NOMO-1 (cell line): ENCODE measurements around the gene SOX6.

Experiments
- DNase-seq, 2 experiments: peaks; one replicate each; lab custom pipeline; 2025; ENCODE audit not compliant: unreplicated experiment in 2 of 2; lab: John Stamatoyannopoulos, UW

Gene SOX6

GRCh38 chr11:16365581-16366228, 9.4 kb upstream of the SOX6 start:
- no peak for DNase-seq

DNA sequence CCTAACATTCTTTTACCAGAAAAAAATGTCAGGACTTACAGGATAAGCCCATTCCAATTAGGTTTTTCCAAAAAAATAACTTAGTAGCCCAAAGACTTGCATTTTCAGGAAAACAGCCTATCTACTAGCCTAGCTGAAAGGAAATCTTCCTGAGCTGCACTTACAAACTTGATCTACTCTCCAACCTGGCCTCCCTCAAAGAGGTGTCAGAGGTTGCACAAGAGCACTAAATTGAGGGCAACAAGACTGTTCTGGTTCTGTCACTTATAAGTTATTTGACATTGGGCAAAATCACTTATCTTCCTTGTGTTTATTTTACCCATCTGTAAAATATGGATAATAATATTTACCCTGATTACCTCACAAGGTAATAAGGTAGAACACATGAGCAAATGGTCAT, 7.9 kb upstream of the SOX6 start:
- DNase-seq, result no peak

GRCh38 chr11:16363706-16364105, 7.4 kb upstream of the SOX6 start:
- no peak for DNase-seq

DNA sequence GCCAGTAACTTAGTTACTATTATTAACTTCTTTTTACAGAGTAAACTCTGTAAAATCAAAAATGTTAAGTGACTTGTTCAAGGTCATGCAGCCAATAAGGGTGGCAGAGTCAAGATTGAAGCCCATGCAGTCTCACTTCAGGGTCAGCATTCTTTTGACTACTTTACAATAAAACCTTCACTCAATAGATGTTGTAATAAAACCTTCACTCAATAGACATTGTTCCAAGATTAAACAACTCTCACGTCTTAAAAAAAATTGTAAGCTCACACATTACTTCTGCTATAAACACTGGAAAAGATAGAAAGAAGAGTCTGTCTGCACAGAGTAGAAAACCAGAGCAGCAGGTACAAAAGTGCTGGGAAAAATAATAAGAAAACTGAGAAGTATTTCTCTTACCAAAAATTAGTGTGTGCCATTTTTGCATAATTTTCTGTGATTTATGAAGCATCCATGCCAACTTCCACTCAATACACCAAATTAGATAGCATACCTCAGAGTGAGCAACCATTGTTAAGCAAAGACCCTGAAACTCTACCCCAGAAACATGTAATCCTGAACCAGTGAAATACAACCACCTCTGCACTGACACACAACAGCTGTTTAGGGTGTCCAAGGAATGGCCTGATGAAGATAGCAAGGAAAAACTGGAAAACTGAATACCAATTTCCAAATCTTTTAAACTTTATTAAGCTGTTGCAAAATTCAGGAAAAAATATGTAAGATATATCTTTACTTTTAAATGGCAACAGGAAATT, 4.9 kb upstream of the SOX6 start:
- DNase-seq, result no peak

DNA sequence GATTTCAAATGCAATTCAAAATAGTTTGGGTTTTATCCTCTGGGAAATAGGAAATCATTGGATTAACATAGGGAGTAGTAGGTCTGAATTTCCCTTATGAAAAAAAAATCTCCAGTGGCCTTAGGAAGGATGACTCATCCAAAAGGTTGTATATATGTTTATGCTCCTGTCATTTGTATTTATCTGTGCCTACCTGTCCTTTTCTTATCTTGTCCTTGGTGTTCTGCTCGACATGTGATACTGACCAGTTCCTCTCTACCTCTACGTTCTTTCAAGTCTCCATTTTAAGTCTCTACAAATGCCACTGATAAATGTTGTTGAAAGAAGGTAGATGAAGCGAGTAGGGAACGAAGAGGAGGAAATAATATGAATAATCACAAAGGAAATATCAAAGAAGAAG, 3.0 kb upstream of the SOX6 start:
- DNase-seq, result no peak

GRCh38 chr11:16358726-16359125, 2.4 kb upstream of the SOX6 start:
- no peak for DNase-seq

GRCh38 chr11:16357775-16358174, 1.4 kb upstream of the SOX6 start:
- DNase-seq, result no peak

DNA sequence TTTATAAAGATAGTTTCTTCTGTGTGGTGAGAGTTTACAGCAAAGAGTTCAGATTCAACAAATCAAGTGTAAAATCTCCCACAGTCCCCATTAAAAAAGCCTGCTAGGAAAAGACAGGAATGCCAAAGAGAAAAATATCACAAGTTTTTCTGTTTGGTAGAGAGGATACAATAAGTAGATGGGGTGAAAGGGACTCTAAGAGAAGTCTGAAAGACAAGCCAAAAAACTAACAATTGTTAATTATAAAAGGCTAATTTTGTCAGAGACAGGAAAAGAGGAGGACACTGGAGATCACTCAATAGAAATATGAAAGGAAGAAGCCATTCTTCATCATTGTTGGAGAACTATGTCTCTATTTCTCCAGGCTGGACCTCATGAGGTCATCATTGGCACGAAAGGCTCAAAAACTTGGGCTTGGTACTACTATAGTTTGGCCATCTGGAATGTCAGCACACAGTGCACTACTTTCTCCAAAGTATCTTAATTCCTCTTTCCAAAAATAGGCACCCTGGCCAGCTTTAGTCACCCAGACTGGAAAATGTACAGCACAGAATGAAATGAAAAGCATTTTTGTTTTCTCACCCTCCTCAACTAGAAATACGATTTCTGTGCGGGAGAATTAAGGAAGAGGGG, 531 bp upstream of the SOX6 start:
- DNase-seq, result no peak

GRCh38 chr11:16352707-16353106, 3.6 kb downstream of the SOX6 start:
- DNase-seq, result no peak

- no peak for DNase-seq
Measured at GRCh38 chr11:16350125-16350524, 6.2 kb downstream of the SOX6 start.

DNA sequence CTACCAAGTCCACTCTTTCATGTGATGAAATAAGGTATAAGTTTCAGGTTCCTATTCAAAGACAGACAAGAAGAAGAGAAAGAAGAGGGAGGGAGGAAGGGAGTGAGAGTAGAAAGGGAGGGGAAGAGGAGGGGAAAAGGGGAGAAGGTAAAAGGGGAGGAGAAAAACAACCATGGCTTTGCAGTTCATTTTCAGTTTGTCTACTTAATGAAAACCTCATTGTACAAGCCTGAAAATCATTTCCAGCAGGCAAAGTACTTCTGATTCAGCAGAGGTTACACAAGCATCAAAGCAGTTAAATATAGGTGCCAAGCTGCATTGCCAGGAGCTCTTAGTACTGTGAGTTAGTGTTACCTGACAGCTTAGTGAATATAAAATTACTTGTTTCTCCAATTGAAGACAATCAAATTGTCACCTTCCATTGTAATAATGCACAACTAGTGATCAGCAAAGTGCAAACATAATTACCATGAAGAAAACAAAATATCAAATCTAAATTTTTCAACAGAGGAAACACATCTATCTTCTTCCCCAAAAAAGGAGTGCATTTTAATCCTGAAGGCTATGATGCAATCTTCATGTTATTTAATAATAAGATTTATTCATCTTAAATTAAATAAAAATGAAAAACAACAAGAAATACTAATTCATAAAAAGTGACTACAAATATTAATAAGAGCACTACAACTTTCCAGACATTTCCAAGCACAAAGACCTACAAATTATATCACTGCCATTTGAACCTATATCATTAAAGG, 8.2 kb downstream of the SOX6 start:
- DNase-seq, result no peak

DNA sequence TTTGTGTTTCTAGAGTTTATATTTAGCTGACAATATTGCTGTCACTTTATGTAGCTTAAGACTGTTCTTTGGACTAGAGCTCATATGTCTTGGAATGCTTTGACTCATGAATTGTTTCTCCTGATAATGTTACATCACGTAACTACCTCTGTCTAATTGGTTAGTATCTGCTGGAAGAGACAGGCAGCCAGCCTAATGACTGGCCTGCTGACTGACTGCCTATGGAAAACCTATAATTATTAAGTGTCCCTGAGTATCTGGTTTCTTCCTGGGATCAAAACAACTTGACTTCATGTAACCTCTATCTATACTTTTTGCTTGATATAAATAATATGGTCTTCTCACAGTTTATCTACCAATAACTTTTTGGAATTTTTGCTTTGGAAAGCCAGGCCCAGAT, 9.4 kb downstream of the SOX6 start:
- DNase-seq, result no peak

DNA sequence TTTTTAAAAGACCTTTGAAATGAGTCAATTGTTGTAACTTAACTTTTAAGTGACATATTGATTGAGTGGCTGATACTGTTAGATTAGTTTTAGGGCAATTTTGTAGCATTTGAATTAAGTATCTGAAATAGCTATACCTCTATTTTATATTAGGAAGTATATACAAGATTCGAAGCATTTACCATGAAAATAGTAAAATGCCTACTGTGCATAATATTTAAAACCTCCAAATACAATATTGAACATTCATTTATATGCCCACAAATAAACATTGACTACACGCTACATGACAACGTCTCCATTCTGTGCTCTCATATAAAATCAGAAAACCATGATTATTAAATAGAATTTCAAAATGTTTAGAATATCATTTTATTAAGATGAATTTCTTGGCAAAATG, 14.5 kb downstream of the SOX6 start:
- no peak for DNase-seq

GRCh38 chr11:16338393-16338792, 18.0 kb downstream of the SOX6 start:
- no peak for DNase-seq

DNA sequence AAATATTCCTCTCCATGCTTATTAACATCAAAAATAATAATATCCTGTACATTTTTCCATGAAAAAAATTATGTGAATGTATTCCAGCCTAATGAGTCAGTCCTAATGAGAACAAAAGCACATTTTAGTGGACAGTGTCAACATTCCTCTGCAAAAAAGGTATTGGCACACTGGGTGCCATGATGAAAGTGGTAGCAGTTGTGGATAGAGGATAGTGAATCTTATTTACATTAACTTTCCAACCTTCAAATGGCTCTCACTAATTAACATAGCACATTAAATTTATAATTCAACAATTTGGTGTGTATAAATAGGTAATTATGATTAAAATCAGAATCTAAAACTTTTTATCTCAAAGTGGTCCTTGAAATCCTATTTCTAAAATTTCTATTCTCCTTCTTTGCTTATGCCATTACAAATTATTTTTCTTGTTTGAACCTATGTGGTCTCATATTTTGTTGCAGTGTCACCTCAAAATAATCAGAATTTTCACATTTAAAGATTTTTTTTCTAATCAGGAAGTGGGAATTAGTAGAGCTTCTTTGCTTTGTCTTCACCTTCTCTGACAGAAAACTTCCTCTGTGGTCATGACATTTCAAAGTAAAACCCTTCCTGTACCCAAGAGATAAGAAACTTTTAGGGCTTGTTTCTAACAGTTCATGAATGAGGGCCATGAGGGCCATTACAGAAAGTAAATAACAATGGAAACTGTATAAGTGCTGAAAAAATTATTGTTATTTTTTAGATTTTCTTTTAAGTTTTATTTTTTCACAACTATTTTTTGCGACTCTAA, 18.7 kb downstream of the SOX6 start:
- no peak for DNase-seq

GRCh38 chr11:16336721-16337120, 19.6 kb downstream of the SOX6 start:
- no peak for DNase-seq

DNA sequence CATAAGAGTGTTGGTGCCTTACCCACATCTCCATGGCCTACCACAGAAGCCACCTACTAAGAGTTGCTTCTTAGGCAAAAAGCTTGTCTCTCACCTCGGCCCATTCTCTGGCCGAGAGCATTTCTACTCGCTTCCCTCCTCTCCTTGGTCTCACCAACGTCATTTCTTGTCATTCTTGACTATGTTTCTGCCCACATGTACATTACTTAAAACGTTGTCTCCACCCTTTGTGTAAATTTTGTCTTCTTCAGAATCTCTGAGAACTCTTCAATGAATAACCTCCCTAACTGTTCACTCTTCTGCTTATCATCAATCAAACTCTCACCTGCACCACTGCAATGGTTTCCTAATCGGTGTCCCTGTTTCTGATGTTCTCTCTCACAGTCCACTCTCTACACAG, 20.1 kb downstream of the SOX6 start:
- DNase-seq, result no peak

DNA sequence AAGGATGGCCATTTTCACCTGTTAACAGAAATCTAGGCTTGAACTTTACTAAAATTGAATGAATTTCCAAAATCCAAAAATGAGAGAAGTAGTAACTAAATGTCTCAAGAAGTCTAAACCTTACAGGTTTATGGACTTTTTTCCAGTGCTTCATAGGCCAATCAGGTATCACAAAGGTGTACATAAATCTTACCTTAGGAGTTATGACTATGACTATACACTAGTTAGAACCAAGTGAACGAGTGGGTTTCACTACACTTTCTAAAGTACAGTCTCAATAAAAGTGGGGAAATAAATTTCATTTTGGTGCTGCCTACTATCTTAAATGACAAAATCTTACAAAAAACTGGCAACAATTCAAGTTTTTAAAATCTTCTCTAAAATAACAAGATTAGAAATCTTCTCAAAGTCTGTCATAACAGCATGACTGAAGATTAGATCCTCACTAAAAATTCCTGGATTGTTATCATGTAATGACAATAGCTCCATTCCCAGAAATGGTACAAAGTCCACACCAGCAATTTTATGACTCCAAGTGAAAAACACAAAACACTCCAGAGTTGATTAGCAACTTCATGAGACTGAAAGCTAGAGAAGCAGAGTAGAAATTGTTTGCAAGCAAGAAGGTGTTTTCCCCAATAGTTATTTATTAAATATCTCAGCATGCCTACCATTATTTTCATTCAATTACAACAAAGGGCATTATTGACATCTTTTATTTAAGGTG, 20.9 kb downstream of the SOX6 start:
- DNase-seq, result no peak

DNA sequence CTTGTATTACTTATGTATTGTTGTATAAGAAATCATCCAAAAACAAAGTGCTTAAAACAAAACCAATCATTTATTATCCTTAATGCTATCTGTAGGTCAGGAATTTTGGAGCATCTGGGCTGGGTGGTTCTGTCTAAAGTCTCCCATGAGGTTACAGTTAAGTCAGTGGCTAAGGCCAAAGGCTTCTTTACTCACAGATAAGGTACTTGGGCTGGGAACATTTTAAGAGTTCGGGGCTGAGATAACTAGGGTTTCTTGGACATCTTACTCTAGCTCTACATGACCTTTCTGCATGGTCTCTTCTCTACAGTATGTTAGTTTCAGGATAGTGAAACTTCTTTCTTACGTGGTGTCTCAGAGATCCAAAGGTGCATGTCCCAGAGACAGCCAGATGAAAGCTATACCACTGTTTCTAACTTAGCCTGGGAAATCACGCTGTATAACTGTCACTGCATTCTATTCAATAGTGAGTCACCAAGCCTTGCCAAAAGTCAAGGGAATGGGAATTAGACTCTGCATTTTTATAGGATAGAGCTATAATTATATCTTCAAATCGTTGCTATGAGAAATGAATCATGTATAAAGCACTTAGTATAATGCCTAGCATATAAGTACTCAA, 29.6 kb downstream of the SOX6 start:
- DNase-seq, result no peak

- no peak for DNase-seq
Measured at GRCh38 chr11:16322190-16322589, 34.2 kb downstream of the SOX6 start.
